Activated naive CD8-positive, alpha-beta T cell treated with anti-CD3 and anti-CD28 coated beads for 36 hours (primary cell): ENCODE results near the gene ANKRD31. TPM values are rescaled to one million over a fixed set of nuclear protein-coding genes. Genes with fewer than 3 reads are reported as not detected.

ENCODE experiments used
- DNase-seq: peaks from one replicate; pipeline ENCODE4 v3.0.0; 2021
- H3K27ac Mint-ChIP-seq: one replicate; pipeline ENCODE4 v1.8.0; 2022; ENCODE audit warnings: mild to moderate bottlenecking, moderate library complexity, mixed read lengths
- H3K27me3 Mint-ChIP-seq: one replicate; pipeline ENCODE4 v1.8.0; 2022; ENCODE audit warnings: mild to moderate bottlenecking, mixed read lengths
- H3K36me3 Mint-ChIP-seq: one replicate; pipeline ENCODE4 v1.8.0; 2021; ENCODE audit warnings: mild to moderate bottlenecking, mixed read lengths
- H3K4me1 Mint-ChIP-seq: one replicate; pipeline ENCODE4 v1.8.0; 2021; ENCODE audit warnings: mixed read lengths
- H3K4me3 Mint-ChIP-seq: one replicate; pipeline ENCODE4 v1.8.0; 2022; ENCODE audit warnings: mild to moderate bottlenecking, moderate library complexity, mixed read lengths
- H3K9me3 Mint-ChIP-seq: one replicate; pipeline ENCODE4 v1.8.0; 2022; ENCODE audit warnings: mixed read lengths
- total RNA-seq, 2 experiments: library from RNA; stranded (reverse); gene quantifications; one replicate each; pipeline ENCODE4 v1.2.3, GENCODE V29; 2021

ANKRD31 gene
- total RNA-seq, 2 experiments from 2014 or later, result 0.76 to 0.99 TPM

- Mint-ChIP-seq H3K4me1 (peaks cover 70% of the 10 kb centered on the region), H3K27ac (peak overlapping the region; percentile 87), H3K9me3 (no peaks in the 10 kb centered on the region), H3K36me3 (peaks cover 12% of the 10 kb centered on the region), H3K27me3 (no peaks in the 10 kb centered on the region), H3K4me3 (peak overlapping the region; percentile 90)
- DNase-seq, result peak; percentile 41
Observed at GRCh38 chr5:75050415-75050814, 186.3 kb downstream of the ANKRD31 start.

- H3K4me1 Mint-ChIP-seq, result peaks cover 71% of the 10 kb centered on the region
- H3K9me3 Mint-ChIP-seq, result no peaks in the 10 kb centered on the region
- peak overlapping the region; percentile 90 for H3K4me3 Mint-ChIP-seq
- DNase-seq, result peak; percentile 50
- peak overlapping the region; percentile 87 for H3K27ac Mint-ChIP-seq
- peaks cover 17% of the 10 kb centered on the region for H3K36me3 Mint-ChIP-seq
- no peaks in the 10 kb centered on the region for H3K27me3 Mint-ChIP-seq
Observed at GRCh38 chr5:75049456-75050351, 187.0 kb downstream of the ANKRD31 start.

- peak; percentile 17 for DNase-seq
- Mint-ChIP-seq H3K9me3 (peaks cover under 1% of the 10 kb centered on the region), H3K36me3 (peaks cover 28% of the 10 kb centered on the region), H3K27ac (peak overlapping the region; percentile 47), H3K27me3 (no peaks in the 10 kb centered on the region), H3K4me3 (peak overlapping the region; percentile 26), H3K4me1 (peaks cover 70% of the 10 kb centered on the region)
Observed at GRCh38 chr5:75048457-75048953, 188.2 kb downstream of the ANKRD31 start.

- H3K4me1 Mint-ChIP-seq, result peaks cover 75% of the 10 kb centered on the region
- no peak overlapping the region for H3K4me3 Mint-ChIP-seq
- no peak for DNase-seq
- no peaks in the 10 kb centered on the region for H3K27me3 Mint-ChIP-seq
- no peak overlapping the region for H3K27ac Mint-ChIP-seq
- peaks cover 38% of the 10 kb centered on the region for H3K36me3 Mint-ChIP-seq
- H3K9me3 Mint-ChIP-seq, result peaks cover 2% of the 10 kb centered on the region
Observed at GRCh38 chr5:75047356-75047755, 189.3 kb downstream of the ANKRD31 start.

- H3K27ac Mint-ChIP-seq, result no peak overlapping the region
- no peak overlapping the region for H3K4me3 Mint-ChIP-seq
- DNase-seq, result no peak
- peaks cover 2% of the 10 kb centered on the region for H3K9me3 Mint-ChIP-seq
- H3K4me1 Mint-ChIP-seq, result peaks cover 74% of the 10 kb centered on the region
- peaks cover 41% of the 10 kb centered on the region for H3K36me3 Mint-ChIP-seq
- H3K27me3 Mint-ChIP-seq, result no peaks in the 10 kb centered on the region
Observed at GRCh38 chr5:75046366-75047142, 190.1 kb downstream of the ANKRD31 start.

GRCh38 chr5:75045071-75045470 lies 191.6 kb downstream of the ANKRD31 start:
- Mint-ChIP-seq H3K9me3 (peaks cover 2% of the 10 kb centered on the region), H3K27ac (no peak overlapping the region), H3K4me3 (no peak overlapping the region), H3K36me3 (peaks cover 47% of the 10 kb centered on the region), H3K4me1 (peaks cover 68% of the 10 kb centered on the region), H3K27me3 (no peaks in the 10 kb centered on the region)
- peak; percentile 17 for DNase-seq

- H3K4me1 Mint-ChIP-seq, result peaks cover 67% of the 10 kb centered on the region
Observed at GRCh38 chr5:75044406-75044805, 192.3 kb downstream of the ANKRD31 start.

GRCh38 chr5:75043633-75044264 lies 192.9 kb downstream of the ANKRD31 start:
- Mint-ChIP-seq H3K4me1 (peaks cover 60% of the 10 kb centered on the region), H3K4me3 (no peak overlapping the region), H3K27ac (no peak overlapping the region), H3K9me3 (peaks cover 2% of the 10 kb centered on the region), H3K36me3 (peaks cover 54% of the 10 kb centered on the region), H3K27me3 (no peaks in the 10 kb centered on the region)
- DNase-seq, result no peak

More at GRCh38 chr5:75044406-75044805, 192.3 kb downstream of the ANKRD31 start:
- H3K4me3 Mint-ChIP-seq, result no peak overlapping the region
- DNase-seq, result no peak
- peaks cover 2% of the 10 kb centered on the region for H3K9me3 Mint-ChIP-seq
- peaks cover 49% of the 10 kb centered on the region for H3K36me3 Mint-ChIP-seq
- peak overlapping the region; percentile 35 for H3K27ac Mint-ChIP-seq
- H3K27me3 Mint-ChIP-seq, result no peaks in the 10 kb centered on the region

- peaks cover 58% of the 10 kb centered on the region for H3K36me3 Mint-ChIP-seq
- H3K9me3 Mint-ChIP-seq, result peaks cover 2% of the 10 kb centered on the region
- no peaks in the 10 kb centered on the region for H3K27me3 Mint-ChIP-seq
- peaks cover 55% of the 10 kb centered on the region for H3K4me1 Mint-ChIP-seq
- no peak for DNase-seq
- no peak overlapping the region for H3K27ac Mint-ChIP-seq
- H3K4me3 Mint-ChIP-seq, result no peak overlapping the region
Observed at GRCh38 chr5:75042522-75042921, 194.2 kb downstream of the ANKRD31 start.

- no peak for DNase-seq
- peaks cover 57% of the 10 kb centered on the region for H3K36me3 Mint-ChIP-seq
- peaks cover 60% of the 10 kb centered on the region for H3K4me1 Mint-ChIP-seq
- no peak overlapping the region for H3K27ac Mint-ChIP-seq
- no peak overlapping the region for H3K4me3 Mint-ChIP-seq
- peaks cover 2% of the 10 kb centered on the region for H3K9me3 Mint-ChIP-seq
- no peaks in the 10 kb centered on the region for H3K27me3 Mint-ChIP-seq
Observed at GRCh38 chr5:75040973-75041372, 195.7 kb downstream of the ANKRD31 start.

- peak overlapping the region; percentile 71 for H3K27ac Mint-ChIP-seq
- H3K4me1 Mint-ChIP-seq, result peaks cover 60% of the 10 kb centered on the region
Observed at GRCh38 chr5:75037106-75037505, 199.6 kb downstream of the ANKRD31 start.

GRCh38 chr5:75034137-75034739 lies 202.4 kb downstream of the ANKRD31 start:
- no peaks in the 10 kb centered on the region for H3K27me3 Mint-ChIP-seq
- no peak overlapping the region for H3K4me3 Mint-ChIP-seq
- peak; percentile 55 for DNase-seq
- H3K36me3 Mint-ChIP-seq, result peaks cover 33% of the 10 kb centered on the region
- H3K4me1 Mint-ChIP-seq, result peaks cover 53% of the 10 kb centered on the region
- no peaks in the 10 kb centered on the region for H3K9me3 Mint-ChIP-seq
- H3K27ac Mint-ChIP-seq, result peak overlapping the region; percentile 59

More at GRCh38 chr5:75037106-75037505, 199.6 kb downstream of the ANKRD31 start:
- H3K27me3 Mint-ChIP-seq, result no peaks in the 10 kb centered on the region
- peak; percentile 49 for DNase-seq
- H3K4me3 Mint-ChIP-seq, result no peak overlapping the region
- peaks cover 37% of the 10 kb centered on the region for H3K36me3 Mint-ChIP-seq
- H3K9me3 Mint-ChIP-seq, result no peaks in the 10 kb centered on the region

- H3K36me3 Mint-ChIP-seq, result peaks cover 26% of the 10 kb centered on the region
- H3K4me3 Mint-ChIP-seq, result no peak overlapping the region
- H3K27me3 Mint-ChIP-seq, result no peaks in the 10 kb centered on the region
- H3K4me1 Mint-ChIP-seq, result peaks cover 53% of the 10 kb centered on the region
- no peaks in the 10 kb centered on the region for H3K9me3 Mint-ChIP-seq
- no peak overlapping the region for H3K27ac Mint-ChIP-seq
- DNase-seq, result no peak
Observed at GRCh38 chr5:75031366-75031765, 205.3 kb downstream of the ANKRD31 start.

- peaks cover 49% of the 10 kb centered on the region for H3K4me1 Mint-ChIP-seq
- peak overlapping the region; percentile 62 for H3K27ac Mint-ChIP-seq
- no peaks in the 10 kb centered on the region for H3K27me3 Mint-ChIP-seq
- no peak overlapping the region for H3K4me3 Mint-ChIP-seq
- no peak for DNase-seq
- no peaks in the 10 kb centered on the region for H3K9me3 Mint-ChIP-seq
- peaks cover 17% of the 10 kb centered on the region for H3K36me3 Mint-ChIP-seq
Observed at GRCh38 chr5:75028090-75028489, 208.6 kb downstream of the ANKRD31 start.
